Stimulated activated CD8-positive, alpha-beta memory T cell treated with anti-CD3 and anti-CD28 coated beads, Interleukin-7, amount 100 ng/mL, for 48 hours (primary cell): ENCODE data around the gene ESRRB.

Source experiments
- DNase-seq, 2 donors: peaks; one replicate each; pipeline ENCODE4 v3.0.0-alpha.2; 2020; ENCODE audit warnings: low read depth in 1 of 2; ENCODE audit errors: extremely low read depth in 1 of 2

Gene ESRRB

DNA sequence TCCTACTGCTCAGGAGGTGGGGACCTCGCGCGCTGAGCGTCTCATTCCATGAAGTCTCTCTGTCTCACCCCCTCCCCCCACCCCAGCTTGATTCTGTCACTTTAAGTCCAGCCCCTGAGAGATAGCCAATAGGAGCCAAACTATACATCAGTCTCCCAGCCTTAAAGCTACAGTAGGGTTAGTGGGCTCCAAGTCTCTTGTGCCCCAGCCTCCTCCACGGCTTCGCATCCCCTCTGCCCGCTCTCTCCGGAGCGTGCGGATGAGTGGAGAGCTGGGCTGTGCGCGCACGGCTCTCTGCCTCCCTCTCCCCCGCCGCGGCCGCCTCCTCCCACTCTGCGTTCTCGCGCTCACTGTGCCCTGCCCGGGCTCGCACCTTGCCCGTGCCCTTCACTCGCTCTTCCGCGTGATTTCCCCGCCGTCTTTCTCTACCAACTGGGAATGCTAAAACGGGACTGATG, at the start of gene ESRRB:
TSS of gene ESRRB (plus strand) at position 191 of the 458 bp plus-strand sequence. CDS start at position 456, 265 bp downstream.
- no peak for DNase-seq

DNA sequence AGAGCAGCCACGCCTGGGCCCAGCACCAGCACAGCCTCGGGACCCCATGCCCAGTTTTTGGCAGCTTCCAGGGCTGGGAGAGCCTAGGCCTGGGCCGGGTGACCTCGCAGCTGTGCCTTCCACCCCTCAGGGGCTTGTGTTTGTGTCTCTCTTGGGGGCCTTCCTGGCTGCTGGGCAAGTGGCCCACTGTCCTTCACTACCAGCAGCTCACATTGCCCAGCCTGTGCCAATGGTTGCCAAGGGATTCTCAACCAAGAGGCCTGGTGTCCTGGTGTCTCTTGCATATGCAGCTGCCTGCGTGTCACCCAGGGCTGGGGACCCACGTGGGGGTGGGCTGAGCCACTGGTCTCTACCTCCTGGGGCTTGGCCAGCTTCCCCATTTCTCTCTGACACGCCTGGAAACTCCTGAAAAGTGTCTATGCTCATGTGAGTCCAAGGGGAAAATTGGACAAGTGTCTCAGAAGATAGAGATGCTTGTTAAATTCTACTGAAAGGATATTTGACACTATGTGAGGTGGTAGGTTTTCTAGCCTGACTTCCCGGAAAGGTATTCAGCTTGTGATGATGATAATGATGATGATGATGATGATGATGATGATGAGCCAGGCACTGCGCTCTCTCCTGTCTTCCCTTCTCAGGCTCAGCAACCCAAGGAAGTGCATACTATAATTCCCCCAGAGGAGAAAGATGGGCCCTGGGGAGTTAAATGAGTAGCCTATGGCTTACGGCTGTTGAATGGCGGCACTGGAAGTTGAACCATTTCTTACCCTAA, 48.8 kb upstream of the ESRRB start:
- DNase-seq: no peak

DNA sequence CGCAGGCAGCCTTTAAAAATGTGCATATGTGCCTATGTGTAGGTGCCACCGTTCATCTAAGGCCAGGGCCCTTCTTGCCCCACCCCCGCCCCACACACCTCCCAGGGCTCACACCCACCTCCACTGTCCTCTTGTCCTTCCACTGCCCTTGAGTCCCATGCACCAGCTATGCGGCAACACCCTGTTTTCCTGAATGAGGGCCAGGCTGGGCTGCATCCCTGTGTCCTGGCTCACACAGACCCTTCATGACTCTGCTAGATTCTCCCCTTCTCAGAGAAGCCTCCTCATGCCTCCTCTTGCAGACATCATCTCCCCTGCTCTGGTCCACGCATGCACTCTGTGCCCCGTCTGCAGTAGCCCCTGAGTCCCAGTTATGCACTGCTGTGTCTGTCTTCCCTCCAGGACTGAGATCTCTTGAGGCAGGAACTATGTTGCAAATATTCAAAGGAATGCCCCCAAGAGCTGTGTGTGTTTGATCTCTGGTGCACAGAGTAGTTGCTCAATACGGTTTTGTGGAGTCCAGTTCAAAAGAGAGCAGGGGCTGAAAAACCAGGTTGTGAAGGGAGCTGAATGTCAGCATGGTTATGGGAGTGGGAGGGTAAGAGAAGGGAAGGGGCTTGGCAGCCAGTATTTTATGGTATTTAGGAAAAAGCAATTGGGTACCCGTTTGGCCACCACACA, 47.3 kb upstream of the ESRRB start:
- no peak for DNase-seq

DNA sequence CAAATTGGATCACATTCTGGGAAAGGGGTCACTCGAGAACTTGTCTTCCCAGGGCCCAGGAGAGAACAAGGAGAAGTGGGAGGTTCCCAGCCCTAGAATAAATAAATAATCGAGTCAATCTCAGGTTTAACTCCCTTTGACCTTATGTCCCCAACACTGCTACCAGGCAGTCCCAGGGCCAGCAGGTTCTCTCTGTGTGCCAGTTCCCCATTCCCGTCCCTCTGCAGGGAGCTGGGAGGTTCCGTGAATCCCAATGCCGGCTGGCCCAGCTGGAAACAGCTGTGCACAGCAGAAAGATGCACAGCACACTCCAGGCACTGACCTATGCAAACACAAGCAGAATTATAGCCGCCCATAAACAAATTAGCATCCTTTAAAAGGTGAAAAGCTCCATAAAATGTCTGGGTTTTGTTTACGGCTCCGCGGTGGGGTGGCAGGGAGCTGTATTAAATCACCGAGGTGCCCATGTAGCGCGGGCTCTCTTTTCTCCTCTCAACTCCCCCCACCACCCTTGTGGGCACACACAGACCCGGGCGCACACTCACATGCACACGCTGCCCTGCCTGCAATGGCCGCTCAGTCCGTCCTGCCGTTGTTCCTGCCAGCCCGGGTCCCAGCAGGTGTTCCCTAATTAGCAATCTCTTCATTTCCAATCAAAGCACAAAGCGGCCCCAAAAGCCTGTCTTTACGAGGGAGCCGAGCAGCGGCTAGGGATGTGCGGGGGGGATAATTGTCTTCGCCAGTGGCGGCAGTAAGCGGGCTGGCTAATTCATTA, 46.6 kb upstream of the ESRRB start:
- DNase-seq: no peak

DNA sequence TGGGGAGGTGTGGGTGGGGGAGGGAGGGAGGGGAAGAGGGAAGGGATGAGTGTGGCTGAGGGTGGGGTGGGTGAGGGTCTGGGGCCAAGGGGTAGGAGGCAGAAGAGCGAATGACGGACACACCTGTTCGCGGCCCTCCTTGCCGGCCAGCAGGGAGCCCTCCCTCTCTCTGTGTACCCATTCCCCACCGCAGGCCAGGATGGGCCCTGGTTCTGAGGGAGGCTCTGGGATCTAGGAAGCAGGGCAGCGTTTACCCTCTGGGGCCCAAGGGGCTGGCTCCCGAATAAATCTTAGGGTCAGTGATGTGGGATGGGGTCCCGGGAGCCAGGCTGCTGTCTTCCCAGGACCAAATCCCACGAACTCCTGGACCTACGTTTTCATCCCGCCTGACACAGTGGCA, 46.0 kb upstream of the ESRRB start:
- no peak for DNase-seq

DNA sequence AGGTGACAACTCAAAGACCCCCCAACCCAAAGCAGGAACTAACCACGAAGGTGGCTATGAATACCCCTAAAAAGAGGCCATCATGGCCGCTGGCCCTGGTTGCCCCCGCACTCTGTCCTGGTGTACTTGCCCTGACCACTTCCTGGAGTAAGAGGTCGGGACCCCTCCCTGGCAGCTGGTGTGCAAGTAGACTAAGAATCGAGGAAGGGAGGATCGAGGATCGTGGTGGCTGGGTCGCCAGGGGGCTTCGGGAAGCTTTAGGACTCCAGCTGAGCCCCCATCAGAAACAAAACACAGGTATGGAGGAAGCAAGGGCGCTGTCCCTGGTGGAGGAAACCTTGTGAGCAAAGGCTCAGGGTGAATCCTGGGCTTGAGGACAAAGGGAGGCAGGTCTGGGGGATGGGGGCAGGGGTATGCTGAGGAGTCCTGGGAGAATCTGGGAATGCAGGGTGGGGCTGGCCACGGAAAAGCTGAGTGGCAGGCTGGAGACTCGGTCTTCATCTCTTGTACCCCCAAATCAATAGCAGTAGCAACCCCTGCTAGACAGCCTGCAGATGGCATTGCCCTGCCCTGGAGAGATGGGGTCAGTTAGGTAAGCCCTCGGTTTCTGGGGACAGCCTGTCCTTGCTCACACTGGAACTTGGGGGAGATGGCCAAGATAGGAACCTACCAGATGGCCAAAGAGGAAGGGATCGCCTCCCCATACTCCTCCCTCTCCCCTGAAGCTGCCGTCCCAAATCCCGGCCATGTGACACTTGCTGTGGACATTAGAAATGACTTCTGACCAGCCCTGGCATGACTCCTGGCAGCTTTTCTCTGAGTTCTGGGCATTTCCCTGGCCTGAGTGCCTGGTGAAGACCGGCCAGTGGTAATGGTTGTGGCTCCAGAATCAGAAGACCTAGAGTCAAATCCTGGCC, 45.3 kb upstream of the ESRRB start:
- DNase-seq: no peak

DNA sequence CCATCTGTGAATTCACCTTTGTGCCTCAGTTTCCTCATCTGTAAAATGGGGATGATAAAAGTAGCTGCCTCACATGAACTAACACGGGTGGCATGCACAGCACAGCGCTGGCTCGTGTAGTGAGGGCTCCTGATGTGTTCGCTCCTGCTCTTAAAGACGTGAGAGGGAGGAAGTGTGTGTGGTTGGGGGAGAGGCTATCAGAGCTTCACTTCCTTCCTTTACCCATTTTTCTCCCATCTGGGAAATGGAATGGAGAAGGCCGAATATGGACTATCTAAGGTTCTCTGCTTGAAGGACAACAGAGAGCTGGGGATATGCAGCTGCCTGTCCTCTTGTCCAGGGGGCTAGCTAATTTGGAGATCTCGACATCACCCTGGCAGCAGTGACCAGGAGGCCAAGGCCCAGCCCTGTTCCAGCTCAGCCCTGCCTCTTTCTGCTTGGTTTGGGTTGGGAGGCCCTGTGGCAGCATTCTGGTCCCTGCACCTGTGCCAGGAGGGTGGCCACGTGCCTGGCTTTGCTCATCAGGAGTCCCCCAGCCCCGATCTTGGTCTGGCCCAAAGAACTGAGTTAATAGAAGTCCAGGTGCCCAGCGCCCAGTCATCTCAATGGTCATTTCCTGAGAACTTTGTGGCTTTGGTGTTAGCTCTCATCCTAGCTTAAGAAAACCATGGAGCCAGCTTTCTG, 44.5 kb upstream of the ESRRB start:
- DNase-seq: no peak

DNA sequence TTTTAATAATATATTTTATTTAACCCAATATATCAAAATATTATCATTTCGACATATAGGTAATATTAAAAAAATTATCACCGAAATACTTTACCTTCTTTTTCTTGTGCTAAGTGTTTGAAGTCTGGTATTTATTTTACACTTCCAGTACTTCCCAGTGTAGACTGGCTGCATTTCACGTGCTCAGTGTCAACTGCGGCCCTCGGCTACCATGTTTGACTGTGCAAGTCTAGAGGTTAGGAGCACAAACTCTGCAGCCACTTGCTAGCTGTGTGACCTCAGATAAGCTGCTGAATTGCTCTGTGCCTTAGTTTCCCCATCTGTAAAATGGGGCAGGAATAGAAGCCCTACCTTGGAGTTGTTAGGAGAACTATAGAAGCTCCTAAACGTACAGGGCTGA, 42.3 kb upstream of the ESRRB start:
- no peak for DNase-seq

DNA sequence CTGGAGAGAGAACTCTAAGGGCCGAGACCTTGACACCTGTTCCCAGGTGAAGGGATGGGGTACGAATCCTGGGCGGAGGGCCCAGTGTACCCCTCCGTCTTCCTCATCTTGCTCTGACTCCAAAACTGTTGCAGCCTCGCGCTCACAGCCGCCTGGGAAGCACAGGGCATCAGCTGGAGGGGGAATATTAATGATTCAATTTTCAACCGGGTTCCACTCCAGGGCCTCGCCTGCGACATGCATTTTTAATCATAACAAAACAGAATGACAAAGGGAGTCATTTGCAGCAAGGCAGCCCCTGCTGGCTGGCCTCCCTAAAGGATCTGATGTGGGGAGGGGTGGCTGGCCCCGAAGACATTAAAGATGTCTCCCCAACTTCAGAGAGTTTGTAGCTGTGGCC, 41.6 kb upstream of the ESRRB start:
- no peak for DNase-seq

DNA sequence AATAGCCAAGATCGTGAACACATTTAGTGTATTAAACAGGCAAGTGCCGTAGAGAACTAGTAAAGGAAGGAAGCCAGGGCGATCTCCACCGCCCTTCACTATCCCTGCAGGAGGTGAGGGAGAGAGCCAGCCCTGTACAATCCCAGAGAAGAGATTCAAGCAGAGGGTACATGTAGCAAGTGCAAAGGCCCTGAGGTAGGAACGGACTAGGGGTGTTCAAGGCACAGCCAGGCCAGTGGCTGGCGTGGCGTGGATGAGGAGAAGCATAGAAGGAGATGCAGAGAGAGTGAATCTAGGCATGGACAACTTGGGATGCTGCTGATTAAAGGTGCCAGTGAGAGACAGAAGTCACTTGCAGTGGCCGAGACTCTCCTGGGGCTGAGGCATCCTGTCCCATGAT, 39.1 kb upstream of the ESRRB start:
- DNase-seq: no peak

DNA sequence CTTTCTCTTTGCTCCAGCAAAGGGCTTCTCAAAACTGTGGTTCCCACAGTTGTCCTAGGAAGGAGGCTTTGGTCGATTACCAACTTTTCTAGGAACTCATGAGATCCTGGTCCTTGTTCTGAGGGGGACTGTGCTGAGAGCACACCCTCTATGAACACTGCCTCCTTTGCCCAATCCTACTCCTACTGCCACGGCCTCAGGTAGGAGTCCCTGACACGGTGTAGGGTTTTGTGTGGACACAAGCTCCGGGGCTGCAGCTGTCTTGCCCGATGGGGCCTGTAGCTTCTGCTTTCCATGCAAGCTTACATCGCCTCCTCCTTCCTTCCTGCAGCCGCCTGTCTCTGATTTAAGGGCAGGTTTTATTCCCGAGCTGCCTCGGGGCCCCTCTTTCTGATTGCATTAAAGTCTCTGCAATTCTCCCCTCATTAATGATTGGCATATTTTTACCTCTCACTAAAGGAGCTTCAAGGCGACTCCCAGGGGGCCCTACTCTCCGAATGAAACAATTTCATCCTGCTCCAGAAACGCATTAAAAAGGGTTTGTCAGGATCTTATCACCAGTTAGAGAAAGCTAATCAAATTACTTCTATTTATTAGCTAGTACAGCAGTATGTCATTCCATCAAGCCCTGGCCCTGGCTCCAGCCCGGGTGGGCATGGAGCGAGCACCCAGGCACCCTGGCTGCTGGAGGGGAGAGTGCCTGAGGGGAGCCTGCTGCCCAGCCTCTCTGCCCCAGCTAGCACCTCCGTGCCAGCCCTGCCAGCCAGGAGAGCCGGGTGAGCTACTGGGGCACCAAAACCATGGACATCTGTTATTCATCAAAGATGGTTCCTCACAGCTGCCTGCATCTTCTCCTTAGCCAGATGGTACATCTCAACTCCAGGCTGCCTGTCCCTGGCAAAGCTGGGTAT, 38.0 kb upstream of the ESRRB start:
- DNase-seq: no peak

DNA sequence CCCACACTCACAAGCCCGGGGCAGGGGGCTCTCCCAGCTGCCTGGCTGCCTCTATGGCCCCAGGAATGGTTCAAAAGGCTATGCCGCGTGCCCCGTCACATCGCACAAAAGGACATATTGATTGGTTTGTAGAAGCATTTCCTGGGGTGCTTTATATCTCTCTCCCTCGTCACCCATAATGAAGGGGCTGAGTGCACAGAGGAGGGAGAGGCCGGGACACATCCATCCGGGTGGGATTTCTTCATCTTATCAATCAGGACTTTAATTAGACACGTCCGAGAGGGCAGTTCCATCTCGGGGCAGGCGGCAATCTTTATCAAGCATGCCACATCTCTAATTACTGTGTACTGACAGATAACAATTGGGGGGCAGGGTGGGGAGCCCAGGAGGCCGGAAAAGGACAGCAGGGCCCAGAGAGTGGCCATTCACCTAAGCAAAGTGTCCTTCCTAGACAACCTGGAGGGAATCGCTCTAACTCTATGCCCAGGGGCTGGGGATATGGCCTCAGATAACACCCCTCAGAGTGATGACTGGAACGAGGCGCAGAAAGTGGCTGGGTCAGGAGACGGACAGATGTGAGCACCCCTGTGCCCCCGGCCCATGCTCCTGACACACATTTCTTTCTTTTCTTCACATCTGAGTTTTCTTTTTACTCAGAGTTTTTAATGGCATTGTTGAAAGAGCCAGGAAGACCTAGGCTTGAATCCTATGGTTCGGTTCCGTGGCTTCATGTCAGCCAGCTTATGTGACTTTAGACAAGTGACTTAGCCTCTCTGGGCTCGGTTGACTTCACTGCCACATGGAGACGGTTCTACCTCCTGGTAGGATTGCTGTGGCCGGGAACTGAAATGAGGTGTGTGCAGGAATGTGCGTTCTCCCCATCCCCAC, 36.0 kb upstream of the ESRRB start:
- no peak for DNase-seq

DNA sequence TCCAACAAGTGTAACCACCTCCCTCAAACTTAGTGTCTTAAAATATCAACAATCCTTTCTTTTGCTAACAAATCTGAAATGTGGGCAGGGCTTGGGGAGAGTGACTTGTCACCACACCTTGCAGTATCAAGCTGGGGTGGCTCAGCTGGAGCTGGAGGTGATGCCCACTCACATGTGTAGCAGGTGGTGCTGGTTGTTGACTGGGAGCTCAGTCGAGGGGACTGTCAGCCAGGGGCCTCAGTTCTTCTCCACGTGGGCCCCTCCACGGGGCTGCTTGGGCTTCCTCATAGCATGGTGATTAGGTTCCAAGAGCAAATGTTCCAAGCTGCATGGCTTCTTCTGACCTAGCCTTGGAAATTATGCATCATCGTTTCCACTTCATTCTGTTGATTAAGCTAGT, 32.6 kb upstream of the ESRRB start:
- no peak for DNase-seq

DNA sequence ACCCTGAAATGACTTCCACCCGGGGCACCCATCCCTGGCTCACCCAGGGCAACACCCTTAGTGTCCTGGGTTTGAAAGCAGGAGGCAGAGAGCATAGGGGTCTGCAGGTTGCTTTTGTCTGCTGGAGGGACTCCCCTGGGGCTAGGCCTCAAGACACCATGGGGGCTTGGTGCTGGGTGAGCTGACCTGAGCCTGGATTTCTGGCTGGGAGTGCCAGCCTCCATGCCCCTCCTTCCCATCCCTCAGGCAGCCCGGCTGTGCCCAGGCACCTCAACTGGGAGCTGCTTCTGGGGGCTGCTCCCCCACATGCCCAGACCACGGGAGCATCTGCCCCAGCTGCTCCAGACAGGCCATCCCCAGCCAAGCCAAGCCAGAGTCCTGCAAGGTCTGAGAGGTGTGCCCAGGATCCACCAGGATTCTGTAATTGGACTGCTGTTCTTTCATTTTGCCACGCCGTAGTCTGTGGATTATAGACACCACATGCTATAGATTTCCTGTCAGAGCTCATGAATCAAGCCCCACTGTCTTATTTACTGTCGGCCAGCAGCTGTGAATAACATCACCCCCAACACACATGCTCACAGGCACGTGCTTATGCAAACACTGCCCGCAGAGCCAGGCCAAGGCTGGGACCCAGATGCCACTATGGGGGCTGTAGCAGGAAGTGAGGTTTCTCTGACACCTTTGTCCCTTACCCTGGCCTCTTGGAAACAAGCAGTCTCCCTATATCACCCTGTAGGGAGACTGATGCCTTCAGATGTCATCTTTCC, 29.4 kb upstream of the ESRRB start:
- no peak for DNase-seq

DNA sequence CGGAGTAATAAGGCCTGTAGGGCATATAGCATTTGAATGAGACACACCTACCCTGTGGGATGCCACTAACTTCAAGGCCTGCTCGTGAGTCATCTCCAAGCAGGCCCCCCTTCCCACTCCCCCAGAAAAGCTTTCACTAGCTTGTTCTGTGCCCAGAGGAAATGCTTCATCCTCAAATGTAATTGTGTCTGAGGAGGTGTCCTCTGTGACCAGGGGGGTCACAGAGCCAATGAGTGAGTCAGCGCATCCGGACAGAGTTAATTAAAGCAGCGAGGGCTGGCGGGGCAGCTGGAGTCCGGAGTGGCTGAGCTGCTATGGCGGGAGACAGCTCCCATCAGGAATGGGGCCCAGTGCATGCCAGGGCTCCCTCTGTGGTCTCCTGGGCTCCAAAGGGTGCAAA, 27.0 kb upstream of the ESRRB start:
- no peak for DNase-seq

DNA sequence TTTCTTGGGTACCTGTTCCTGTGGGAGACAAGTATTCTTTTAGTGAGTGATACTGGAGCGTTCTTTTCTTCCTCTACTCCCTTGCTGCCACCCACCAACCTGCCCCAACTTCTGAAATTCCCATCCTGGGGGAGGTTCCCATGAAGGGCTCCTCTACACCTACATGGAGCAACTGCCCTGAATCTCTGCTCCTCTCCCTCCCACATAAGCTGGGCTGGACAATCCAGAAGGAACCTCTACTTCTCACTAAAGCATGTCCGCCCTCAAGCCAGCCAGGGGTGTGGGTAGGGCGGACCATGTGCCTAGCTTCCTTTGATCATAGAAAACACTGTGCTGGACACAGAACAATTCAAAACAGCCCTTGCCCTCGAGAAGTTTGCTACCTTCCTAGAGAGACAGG, 25.9 kb upstream of the ESRRB start:
- no peak for DNase-seq

DNA sequence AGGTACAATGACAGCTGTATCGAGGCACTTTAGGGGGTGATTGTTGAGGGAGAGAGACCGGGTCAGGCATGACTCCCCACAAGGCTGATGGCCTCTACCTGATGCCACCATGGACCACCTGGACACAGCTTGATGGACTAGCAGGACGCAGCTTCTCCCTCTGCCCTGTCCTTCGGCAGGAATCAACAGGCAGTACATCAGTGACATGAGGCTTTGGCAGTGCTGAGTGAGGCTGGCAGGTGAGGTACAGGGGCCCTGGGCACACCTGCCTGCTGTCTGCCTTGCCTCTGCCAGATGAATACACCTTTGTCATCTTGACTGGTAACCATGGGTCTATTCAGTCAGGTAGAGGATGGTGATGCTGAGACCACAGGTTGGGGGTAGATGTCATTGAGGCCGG, 25.3 kb upstream of the ESRRB start:
- no peak for DNase-seq
